GM12872 (cell line): ENCODE data around the gene DSCAML1.

ENCODE experiments used
- CTCF ChIP-seq: IDR thresholded peaks from 3 replicates; pipeline ENCODE4 v1.5.1; 2011; ENCODE audit warnings: low read depth, mild to moderate bottlenecking, low read length, moderate library complexity; ENCODE audit not compliant: insufficient read depth

The DSCAML1 gene

GRCh38 chr11:117796872-117797529 lies at the start of gene DSCAML1:
Gene DSCAML1 (minus strand): TSS chr11:117797216. CDS start chr11:117797079, 137 bp downstream.
- no peak for TF ChIP-seq CTCF

- peak; percentile 98 for TF ChIP-seq CTCF
These were observed 46.9 kb upstream of the DSCAML1 start for GRCh38 chr11:117843666-117844484.

GRCh38 chr11:117842131-117842941 lies 45.3 kb upstream of the DSCAML1 start:
- no peak for TF ChIP-seq CTCF

- TF ChIP-seq CTCF, result no peak
These were observed 44.6 kb upstream of the DSCAML1 start for GRCh38 chr11:117841551-117842031.

GRCh38 chr11:117840881-117841550 lies 44.0 kb upstream of the DSCAML1 start:
- TF ChIP-seq CTCF, result no peak

- no peak for TF ChIP-seq CTCF
These were observed 43.2 kb upstream of the DSCAML1 start for GRCh38 chr11:117839936-117840813.
